ENCODE results near the gene ZNF444. TPM values are rescaled to one million over a fixed set of nuclear protein-coding genes. Genes with fewer than 3 reads are reported as not detected.

The ZNF444 gene
- total RNA-seq, 4 donors from 2014 or later, result 10.6 to 22.1 (median 15.6) TPM

DNA sequence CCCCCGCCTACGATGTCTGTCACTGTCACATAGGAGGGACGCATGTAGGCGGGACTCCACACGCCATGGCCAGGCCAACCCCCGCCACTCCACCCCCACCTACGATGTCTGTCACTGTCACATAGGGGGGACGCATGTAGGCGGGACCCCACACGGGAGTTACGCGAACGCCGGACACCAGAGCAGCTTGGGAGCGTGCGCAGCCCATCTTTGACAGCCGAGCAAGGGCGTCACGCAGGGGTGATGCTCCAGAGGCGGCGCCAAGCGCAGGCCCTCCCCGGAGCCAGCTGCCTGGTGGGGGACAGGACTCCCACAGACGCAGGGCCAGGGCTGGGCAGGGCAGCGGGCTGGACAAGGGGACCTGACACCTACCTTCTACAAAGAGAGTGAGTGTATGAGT is 40.0 kb upstream of the ZNF444 start:
- Histone ChIP-seq H3K27me3 (no peaks in the 10 kb centered on the region), H3K4me1 (peaks cover 8 to 33% (median 13%) of the 10 kb centered on the region in 3 donors), H3K4me3 (no peak overlapping the region), H3K9me3 (no peaks in the 10 kb centered on the region), H3K27ac (no peak overlapping the region), H3K36me3 (peaks cover 10 to 73% (median 19%) of the 10 kb centered on the region in 3 donors)
- DNase-seq, result no peak
- TF ChIP-seq POLR2A (IDR thresholded peaks at IDR 0.05), result no peak
- TF ChIP-seq, protein P1, sequence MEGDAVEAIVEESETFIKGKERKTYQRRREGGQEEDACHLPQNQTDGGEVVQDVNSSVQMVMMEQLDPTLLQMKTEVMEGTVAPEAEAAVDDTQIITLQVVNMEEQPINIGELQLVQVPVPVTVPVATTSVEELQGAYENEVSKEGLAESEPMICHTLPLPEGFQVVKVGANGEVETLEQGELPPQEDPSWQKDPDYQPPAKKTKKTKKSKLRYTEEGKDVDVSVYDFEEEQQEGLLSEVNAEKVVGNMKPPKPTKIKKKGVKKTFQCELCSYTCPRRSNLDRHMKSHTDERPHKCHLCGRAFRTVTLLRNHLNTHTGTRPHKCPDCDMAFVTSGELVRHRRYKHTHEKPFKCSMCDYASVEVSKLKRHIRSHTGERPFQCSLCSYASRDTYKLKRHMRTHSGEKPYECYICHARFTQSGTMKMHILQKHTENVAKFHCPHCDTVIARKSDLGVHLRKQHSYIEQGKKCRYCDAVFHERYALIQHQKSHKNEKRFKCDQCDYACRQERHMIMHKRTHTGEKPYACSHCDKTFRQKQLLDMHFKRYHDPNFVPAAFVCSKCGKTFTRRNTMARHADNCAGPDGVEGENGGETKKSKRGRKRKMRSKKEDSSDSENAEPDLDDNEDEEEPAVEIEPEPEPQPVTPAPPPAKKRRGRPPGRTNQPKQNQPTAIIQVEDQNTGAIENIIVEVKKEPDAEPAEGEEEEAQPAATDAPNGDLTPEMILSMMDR (IDR thresholded peaks at IDR 0.05), result no peak
- 81 to 100% methylated on average over 2 to 6 of the region's 25 CpGs for WGBS, 2 donors
- intact Hi-C loops (cut with DNase I), result loop anchor here (10.0 kb wide), 1 partner anchor 54 kb away; no protein-coding TSS in a partner anchor

DNA sequence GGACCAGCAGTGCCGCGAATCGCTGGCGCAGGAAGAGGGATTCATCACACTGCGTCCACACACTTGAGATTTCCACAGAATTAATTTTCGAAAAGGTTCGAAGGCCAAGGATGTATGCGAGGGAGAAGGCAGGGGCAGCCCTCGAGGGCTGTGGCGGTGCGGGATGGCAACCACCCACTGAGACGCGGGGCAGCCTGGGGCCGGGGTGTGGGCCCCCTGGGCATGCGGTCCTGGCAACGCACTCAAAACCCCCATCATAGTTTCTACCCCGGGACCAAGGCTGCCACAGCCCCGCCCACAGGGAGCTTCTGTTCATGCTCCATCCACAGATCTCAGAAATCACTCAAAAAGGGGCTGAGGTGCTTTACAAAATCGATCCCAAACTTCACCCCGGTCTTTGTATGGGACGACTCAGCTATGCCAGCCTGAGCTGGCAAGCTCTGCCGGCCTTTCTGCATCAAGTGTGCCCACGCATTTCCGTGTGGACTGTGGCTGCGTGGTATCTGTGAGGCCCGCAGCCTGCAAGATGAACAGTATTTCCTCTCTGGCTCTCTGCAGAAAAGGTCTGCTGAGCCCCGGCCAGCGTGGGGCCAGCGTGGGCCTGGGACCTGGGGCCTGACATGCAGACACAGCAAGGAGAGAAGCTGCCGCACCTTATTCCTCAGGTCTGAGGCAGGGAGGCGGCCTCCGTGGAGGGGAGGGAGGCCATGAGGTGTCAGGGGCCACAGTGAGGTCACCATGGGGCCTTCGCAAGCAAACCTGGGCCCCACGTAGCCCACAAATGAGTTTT is 39.1 kb upstream of the ZNF444 start:
- Histone ChIP-seq H3K4me3 (no peak overlapping the region), H3K27me3 (no peaks in the 10 kb centered on the region), H3K36me3 (peaks cover 10 to 74% (median 19%) of the 10 kb centered on the region in 3 donors), H3K9me3 (no peaks in the 10 kb centered on the region), H3K4me1 (peaks cover 12 to 41% (median 21%) of the 10 kb centered on the region in 3 donors), H3K27ac (no peak overlapping the region)
- intact Hi-C loops (cut with DNase I), result loop anchor here (10.0 kb wide), 1 partner anchor 53 kb away; no protein-coding TSS in a partner anchor
- DNase-seq, result no peak
- TF ChIP-seq, protein P1 (IDR thresholded peaks at IDR 0.05), result no peak
- TF ChIP-seq POLR2A (IDR thresholded peaks at IDR 0.05), result no peak
- 81 to 85% methylated on average over 24 to 25 of the region's 34 CpGs for WGBS, 2 donors

DNA sequence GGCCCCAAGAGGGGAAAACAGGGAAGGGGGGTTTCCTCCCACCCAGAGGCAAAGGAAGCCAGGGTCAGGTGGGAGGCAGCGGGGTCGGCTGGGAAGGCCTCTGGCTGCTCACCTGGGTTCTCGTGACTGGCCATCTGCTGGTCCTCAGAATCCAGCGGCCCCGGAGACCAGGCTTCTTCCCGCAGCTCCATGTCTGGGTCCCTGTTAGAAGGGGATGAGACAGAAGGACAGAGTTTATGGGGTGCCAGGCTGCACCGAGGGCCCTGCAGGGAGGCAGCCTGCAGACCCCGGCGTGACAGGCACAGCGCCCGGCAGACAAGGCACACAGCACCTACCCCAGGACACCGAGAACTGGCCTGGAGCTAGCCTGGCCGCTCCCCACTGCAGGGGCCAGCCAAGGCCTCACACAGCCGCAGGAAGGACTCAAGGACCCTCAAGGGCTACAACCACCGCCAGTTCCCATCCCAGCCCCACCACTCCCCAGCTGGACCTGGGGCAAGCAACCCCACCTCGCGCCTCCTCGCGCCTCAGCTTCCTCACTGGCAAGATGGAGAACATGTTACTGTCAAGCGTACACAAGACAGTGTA is 38.0 kb upstream of the ZNF444 start:
- peaks cover 10 to 62% (median 14%) of the 10 kb centered on the region in 3 donors for H3K36me3 ChIP-seq
- no peaks in the 10 kb centered on the region for H3K9me3 ChIP-seq
- TF ChIP-seq, protein P1 (IDR thresholded peaks at IDR 0.05), result no peak
- TF ChIP-seq POLR2A (IDR thresholded peaks at IDR 0.05), result no peak
- intact Hi-C loops (cut with DNase I), result loop anchor here (10.0 kb wide), 1 partner anchor 52 kb away; no protein-coding TSS in a partner anchor
- H3K4me1 ChIP-seq, result peaks cover 19 to 49% (median 32%) of the 10 kb centered on the region in 3 donors
- WGBS, 2 donors, result no CpG with 5 or more reads among the region's 20 CpGs
- no peak for DNase-seq
- H3K27ac ChIP-seq, result no peak overlapping the region
- H3K27me3 ChIP-seq, result no peaks in the 10 kb centered on the region
- no peak overlapping the region for H3K4me3 ChIP-seq

DNA sequence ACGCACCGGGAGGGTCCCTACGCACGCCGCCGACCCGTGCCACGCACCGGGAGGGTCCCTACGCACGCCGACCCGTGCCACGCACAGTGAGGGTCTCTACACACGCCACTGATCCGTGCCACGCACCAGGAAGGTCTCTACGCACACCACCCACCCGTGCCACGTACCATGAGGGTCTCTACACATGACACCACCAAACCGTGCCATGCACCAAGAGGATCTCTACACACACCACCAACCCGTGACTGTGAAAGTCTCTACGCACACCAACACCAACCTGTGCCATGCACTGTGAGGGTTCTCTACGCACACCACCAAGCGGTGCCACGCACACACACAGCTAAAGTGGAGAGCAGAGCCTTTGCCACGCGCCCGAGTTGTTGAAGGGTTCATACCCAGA is 36.7 kb upstream of the ZNF444 start:
- H3K4me1 ChIP-seq, result peaks cover 32 to 62% (median 45%) of the 10 kb centered on the region in 3 donors
- peak overlapping the region in 2 of 4 donors; percentile 69 to 84 for H3K27ac ChIP-seq
- H3K9me3 ChIP-seq, result no peaks in the 10 kb centered on the region
- no peaks in the 10 kb centered on the region for H3K27me3 ChIP-seq
- WGBS, 2 donors, result 85 to 97% methylated on average over 8 to 11 of the region's 29 CpGs
- TF ChIP-seq, protein P1 (IDR thresholded peaks at IDR 0.05), result no peak
- no peak for TF ChIP-seq POLR2A (IDR thresholded peaks at IDR 0.05)
- intact Hi-C loops (cut with DNase I), result loop anchor here (10.0 kb wide), 1 partner anchor 50 kb away; no protein-coding TSS in a partner anchor
- no peak overlapping the region for H3K4me3 ChIP-seq
- DNase-seq, result no peak
- peaks cover 10 to 50% (median 13%) of the 10 kb centered on the region in 3 donors for H3K36me3 ChIP-seq

Data from esophagus squamous epithelium (tissue), 5 donors.